ENCODE results near the gene BAZ2B.

GRCh38 chr2:159606287-159606686, 10.1 kb downstream of the BAZ2B start:
- TF ChIP-seq CTCF (IDR thresholded peaks at IDR 0.05; ENCODE audit: insufficient read depth, low read length, poor library complexity, severe bottlenecking) (no peak), EZH2phosphoT487 (conservative IDR thresholded peaks at IDR 0.05; ENCODE audit: low read length) (no peak)

All from SU-DHL-6 (cell line).